Breast epithelium (tissue), 3 donors: ENCODE measurements around the gene TRIM60.

ENCODE experiments used
- POLR2A ChIP-seq: fragments of 450-650 bp; IDR thresholded peaks from one replicate; pipeline ENCODE4 v1.6.1; 2016; ENCODE audit warnings: antibody characterized with exemption, mild to moderate bottlenecking, moderate library complexity
- POLR2AphosphoS5 ChIP-seq, 3 donors: sonication (generic); formaldehyde crosslinking; IDR thresholded peaks; one replicate each; pipeline ENCODE4 v1.6.1; 2017; ENCODE audit warnings: antibody characterized with exemption in 3 of 3
- TF ChIP-seq, protein P1 (sequence below), 3 donors: fragments of 450-650 bp; IDR thresholded peaks; one replicate each; pipeline ENCODE4 v1.5.1; 2016 to 2017; ENCODE audit warnings: antibody characterized with exemption in 3 of 3, mild to moderate bottlenecking in 3 of 3, moderate library complexity in 3 of 3

DNA sequence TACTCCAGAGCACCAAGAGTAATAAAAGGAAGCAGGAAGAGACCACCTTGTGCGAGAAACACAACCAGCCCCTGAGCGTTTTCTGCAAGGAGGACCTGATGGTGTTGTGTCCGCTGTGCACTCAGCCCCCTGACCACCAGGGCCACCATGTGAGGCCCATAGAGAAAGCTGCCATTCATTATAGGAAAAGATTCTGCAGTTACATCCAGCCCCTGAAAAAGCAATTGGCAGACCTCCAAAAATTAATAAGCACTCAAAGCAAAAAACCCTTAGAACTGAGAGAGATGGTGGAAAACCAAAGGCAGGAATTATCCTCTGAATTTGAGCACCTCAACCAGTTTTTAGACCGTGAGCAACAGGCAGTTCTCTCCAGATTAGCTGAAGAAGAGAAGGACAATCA is 27.6 kb downstream of the TRIM60 start:
- TF ChIP-seq, protein P1, sequence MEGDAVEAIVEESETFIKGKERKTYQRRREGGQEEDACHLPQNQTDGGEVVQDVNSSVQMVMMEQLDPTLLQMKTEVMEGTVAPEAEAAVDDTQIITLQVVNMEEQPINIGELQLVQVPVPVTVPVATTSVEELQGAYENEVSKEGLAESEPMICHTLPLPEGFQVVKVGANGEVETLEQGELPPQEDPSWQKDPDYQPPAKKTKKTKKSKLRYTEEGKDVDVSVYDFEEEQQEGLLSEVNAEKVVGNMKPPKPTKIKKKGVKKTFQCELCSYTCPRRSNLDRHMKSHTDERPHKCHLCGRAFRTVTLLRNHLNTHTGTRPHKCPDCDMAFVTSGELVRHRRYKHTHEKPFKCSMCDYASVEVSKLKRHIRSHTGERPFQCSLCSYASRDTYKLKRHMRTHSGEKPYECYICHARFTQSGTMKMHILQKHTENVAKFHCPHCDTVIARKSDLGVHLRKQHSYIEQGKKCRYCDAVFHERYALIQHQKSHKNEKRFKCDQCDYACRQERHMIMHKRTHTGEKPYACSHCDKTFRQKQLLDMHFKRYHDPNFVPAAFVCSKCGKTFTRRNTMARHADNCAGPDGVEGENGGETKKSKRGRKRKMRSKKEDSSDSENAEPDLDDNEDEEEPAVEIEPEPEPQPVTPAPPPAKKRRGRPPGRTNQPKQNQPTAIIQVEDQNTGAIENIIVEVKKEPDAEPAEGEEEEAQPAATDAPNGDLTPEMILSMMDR (IDR thresholded peaks at IDR 0.05), result no peak
- TF ChIP-seq POLR2AphosphoS5 (IDR thresholded peaks at IDR 0.05), result no peak
- TF ChIP-seq POLR2A, result no peak
